ENCODE results near the gene DOCK1.

DOCK1 gene

DNA sequence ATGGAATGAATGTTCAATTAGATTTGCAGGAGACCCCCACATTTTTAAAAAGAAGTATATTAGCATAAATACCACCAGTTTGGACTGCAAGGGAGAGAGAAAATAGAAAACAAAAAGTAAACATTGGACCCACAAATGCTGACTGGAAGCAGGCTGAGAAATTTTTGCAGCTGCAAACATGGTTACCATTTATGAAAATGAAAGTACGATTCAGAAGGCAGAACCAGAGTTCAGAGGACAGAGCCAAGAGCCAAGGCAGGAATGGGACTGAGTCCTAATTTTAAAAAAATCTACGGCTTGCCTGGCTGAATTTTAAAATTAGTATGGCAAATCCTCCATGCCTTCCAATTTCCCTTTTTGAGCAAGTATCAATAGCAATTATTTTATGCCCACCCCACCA is 569.3 kb downstream of the DOCK1 start:
- H3K4me3 ChIP-seq (ENCODE audit: low read depth, low read length) = no peak overlapping the region
- DNase-seq (ENCODE audit: low read depth) = no peak
- TF ChIP-seq, protein P1, sequence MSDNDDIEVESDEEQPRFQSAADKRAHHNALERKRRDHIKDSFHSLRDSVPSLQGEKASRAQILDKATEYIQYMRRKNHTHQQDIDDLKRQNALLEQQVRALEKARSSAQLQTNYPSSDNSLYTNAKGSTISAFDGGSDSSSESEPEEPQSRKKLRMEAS (IDR thresholded peaks at IDR 0.05; ENCODE audit: low read depth, low read length) = no peak
- TF ChIP-seq, protein P2, sequence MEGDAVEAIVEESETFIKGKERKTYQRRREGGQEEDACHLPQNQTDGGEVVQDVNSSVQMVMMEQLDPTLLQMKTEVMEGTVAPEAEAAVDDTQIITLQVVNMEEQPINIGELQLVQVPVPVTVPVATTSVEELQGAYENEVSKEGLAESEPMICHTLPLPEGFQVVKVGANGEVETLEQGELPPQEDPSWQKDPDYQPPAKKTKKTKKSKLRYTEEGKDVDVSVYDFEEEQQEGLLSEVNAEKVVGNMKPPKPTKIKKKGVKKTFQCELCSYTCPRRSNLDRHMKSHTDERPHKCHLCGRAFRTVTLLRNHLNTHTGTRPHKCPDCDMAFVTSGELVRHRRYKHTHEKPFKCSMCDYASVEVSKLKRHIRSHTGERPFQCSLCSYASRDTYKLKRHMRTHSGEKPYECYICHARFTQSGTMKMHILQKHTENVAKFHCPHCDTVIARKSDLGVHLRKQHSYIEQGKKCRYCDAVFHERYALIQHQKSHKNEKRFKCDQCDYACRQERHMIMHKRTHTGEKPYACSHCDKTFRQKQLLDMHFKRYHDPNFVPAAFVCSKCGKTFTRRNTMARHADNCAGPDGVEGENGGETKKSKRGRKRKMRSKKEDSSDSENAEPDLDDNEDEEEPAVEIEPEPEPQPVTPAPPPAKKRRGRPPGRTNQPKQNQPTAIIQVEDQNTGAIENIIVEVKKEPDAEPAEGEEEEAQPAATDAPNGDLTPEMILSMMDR (IDR thresholded peaks at IDR 0.05; ENCODE audit: low read depth, low read length) = no peak
- TF ChIP-seq MYC (IDR thresholded peaks at IDR 0.05; ENCODE audit: low read depth, low read length) = no peak
- TF ChIP-seq POLR2A (IDR thresholded peaks at IDR 0.05; ENCODE audit: extremely low read depth, insufficient read length) = no peak

- no peak overlapping the region for H3K4me3 ChIP-seq (ENCODE audit: low read depth, low read length)
- DNase-seq (ENCODE audit: low read depth) = no peak
- TF ChIP-seq POLR2A (IDR thresholded peaks at IDR 0.05; ENCODE audit: extremely low read depth, insufficient read length) = no peak
- no peak for TF ChIP-seq MYC (IDR thresholded peaks at IDR 0.05; ENCODE audit: low read depth, low read length)
- TF ChIP-seq, protein P1 (IDR thresholded peaks at IDR 0.05; ENCODE audit: low read depth, low read length) = no peak
- TF ChIP-seq, protein P2 (IDR thresholded peaks at IDR 0.05; ENCODE audit: low read depth, low read length) = no peak
Measured at GRCh38 chr10:127485153-127485857, 580.1 kb downstream of the DOCK1 start.

- no peak overlapping the region for H3K4me3 ChIP-seq (ENCODE audit: low read depth, low read length)
- TF ChIP-seq POLR2A (IDR thresholded peaks at IDR 0.05; ENCODE audit: extremely low read depth, insufficient read length) = no peak
- TF ChIP-seq, protein P1 (IDR thresholded peaks at IDR 0.05; ENCODE audit: low read depth, low read length) = no peak
- TF ChIP-seq MYC (IDR thresholded peaks at IDR 0.05; ENCODE audit: low read depth, low read length) = no peak
- TF ChIP-seq, protein P2 (IDR thresholded peaks at IDR 0.05; ENCODE audit: low read depth, low read length) = no peak
- DNase-seq (ENCODE audit: low read depth) = no peak
Measured at GRCh38 chr10:127486355-127486754, 581.1 kb downstream of the DOCK1 start.

- peak; percentile 20 for DNase-seq (ENCODE audit: low read depth)
- TF ChIP-seq, protein P1 (IDR thresholded peaks at IDR 0.05; ENCODE audit: low read depth, low read length) = no peak
- TF ChIP-seq POLR2A (IDR thresholded peaks at IDR 0.05; ENCODE audit: extremely low read depth, insufficient read length) (no peak), MYC (IDR thresholded peaks at IDR 0.05; ENCODE audit: low read depth, low read length) (no peak)
- TF ChIP-seq, protein P2 (IDR thresholded peaks at IDR 0.05; ENCODE audit: low read depth, low read length) = peak; percentile 24
- no peak overlapping the region for H3K4me3 ChIP-seq (ENCODE audit: low read depth, low read length)
Measured at GRCh38 chr10:127492607-127493250, 587.5 kb downstream of the DOCK1 start.

GRCh38 chr10:127496035-127496434 is 590.8 kb downstream of the DOCK1 start:
- no peak for DNase-seq (ENCODE audit: low read depth)
- no peak overlapping the region for H3K4me3 ChIP-seq (ENCODE audit: low read depth, low read length)
- TF ChIP-seq, protein P2 (IDR thresholded peaks at IDR 0.05; ENCODE audit: low read depth, low read length) = no peak
- no peak for TF ChIP-seq MYC (IDR thresholded peaks at IDR 0.05; ENCODE audit: low read depth, low read length)
- TF ChIP-seq, protein P1 (IDR thresholded peaks at IDR 0.05; ENCODE audit: low read depth, low read length) = no peak
- no peak for TF ChIP-seq POLR2A (IDR thresholded peaks at IDR 0.05; ENCODE audit: extremely low read depth, insufficient read length)

Data from NB4 (cell line).